ENCODE results near the gene PRRC2A. TPM values are rescaled to one million over a fixed set of nuclear protein-coding genes. Genes with fewer than 3 reads are reported as not detected.

The PRRC2A gene
- total RNA-seq, 1 experiment from 2014 or later: 123 TPM

DNA sequence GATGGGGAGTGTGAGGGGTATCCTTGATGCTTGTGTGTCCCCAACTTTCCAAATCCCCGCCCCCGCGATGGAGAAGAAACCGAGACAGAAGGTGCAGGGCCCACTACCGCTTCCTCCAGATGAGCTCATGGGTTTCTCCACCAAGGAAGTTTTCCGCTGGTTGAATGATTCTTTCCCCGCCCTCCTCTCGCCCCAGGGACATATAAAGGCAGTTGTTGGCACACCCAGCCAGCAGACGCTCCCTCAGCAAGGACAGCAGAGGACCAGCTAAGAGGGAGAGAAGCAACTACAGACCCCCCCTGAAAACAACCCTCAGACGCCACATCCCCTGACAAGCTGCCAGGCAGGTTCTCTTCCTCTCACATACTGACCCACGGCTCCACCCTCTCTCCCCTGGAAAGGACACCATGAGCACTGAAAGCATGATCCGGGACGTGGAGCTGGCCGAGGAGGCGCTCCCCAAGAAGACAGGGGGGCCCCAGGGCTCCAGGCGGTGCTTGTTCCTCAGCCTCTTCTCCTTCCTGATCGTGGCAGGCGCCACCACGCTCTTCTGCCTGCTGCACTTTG lies 45.1 kb upstream of the PRRC2A start, which contains the start of gene TNF:
TNF (plus strand) TSS at position 231 of the 567 bp plus-strand sequence; CDS start at position 408, 177 bp downstream.
- H3K4me3 ChIP-seq (ENCODE audit: low read length): no peak within 1 kb of the TSS
- no peak within 1 kb of the TSS for H3K9ac ChIP-seq (ENCODE audit: low read length)
- no peak within 1 kb of the TSS for H3K27ac ChIP-seq (ENCODE audit: low read length)
- CTCF ChIA-PET: no interaction called here
- TF ChIP-seq EZH2 (IDR thresholded peaks at IDR 0.05; ENCODE audit: low read length, unreplicated experiment) (no peak), EZH2phosphoT487 (IDR thresholded peaks at IDR 0.05; ENCODE audit: borderline replicate concordance, low read length) (no peak), CTCF (conservative IDR thresholded peaks at IDR 0.05; ENCODE audit: low read depth, low read length) (no peak)
- intact Hi-C loops (cut with micrococcal nuclease): no loop called here
- H3K4me1 ChIP-seq (ENCODE audit: insufficient read depth, low read length): 0 out of 2 replicates have a peak, but pooled peaks cover 8% of the 10 kb centered on the region
- H2AFZ ChIP-seq (ENCODE audit: low read length): no peak within 1 kb of the TSS
- BruUV-seq (replicated peaks): no TSS peak
- no peaks in the 10 kb centered on the region for H3K9me3 ChIP-seq (ENCODE audit: low read length)
- no peaks in the 10 kb centered on the region for H3K79me2 ChIP-seq (ENCODE audit: low read length)
- DNase-seq (no peak), ATAC-seq (no peak)
- H3K4me2 ChIP-seq (ENCODE audit: low read length): no peak within 1 kb of the TSS
- no peaks in the 10 kb centered on the region for H3F3A ChIP-seq (ENCODE audit: low read length, unreplicated experiment)
- no peaks in the 10 kb centered on the region for H4K20me1 ChIP-seq (ENCODE audit: low read length)
- H3K9me2 ChIP-seq (replicated peaks; ENCODE audit: low read length): no peaks in the 10 kb centered on the region
- POLR2A ChIA-PET (ENCODE audit: unreplicated experiment): no interaction called here
- no peaks in the 10 kb centered on the region for H3K36me3 ChIP-seq (ENCODE audit: low read depth, low read length)
- H3K27me3 ChIP-seq (ENCODE audit: low read length): no peaks in the 10 kb centered on the region

DNA sequence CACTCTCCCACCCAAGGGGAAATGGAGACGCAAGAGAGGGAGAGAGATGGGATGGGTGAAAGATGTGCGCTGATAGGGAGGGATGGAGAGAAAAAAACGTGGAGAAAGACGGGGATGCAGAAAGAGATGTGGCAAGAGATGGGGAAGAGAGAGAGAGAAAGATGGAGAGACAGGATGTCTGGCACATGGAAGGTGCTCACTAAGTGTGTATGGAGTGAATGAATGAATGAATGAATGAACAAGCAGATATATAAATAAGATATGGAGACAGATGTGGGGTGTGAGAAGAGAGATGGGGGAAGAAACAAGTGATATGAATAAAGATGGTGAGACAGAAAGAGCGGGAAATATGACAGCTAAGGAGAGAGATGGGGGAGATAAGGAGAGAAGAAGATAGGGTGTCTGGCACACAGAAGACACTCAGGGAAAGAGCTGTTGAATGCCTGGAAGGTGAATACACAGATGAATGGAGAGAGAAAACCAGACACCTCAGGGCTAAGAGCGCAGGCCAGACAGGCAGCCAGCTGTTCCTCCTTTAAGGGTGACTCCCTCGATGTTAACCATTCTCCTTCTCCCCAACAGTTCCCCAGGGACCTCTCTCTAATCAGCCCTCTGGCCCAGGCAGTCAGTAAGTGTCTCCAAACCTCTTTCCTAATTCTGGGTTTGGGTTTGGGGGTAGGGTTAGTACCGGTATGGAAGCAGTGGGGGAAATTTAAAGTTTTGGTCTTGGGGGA lies 44.4 kb upstream of the PRRC2A start:
- H2AFZ ChIP-seq (ENCODE audit: low read length): no peak overlapping the region
- H3F3A ChIP-seq (ENCODE audit: low read length, unreplicated experiment): no peaks in the 10 kb centered on the region
- H3K4me1 ChIP-seq (ENCODE audit: insufficient read depth, low read length): 0 out of 2 replicates have a peak, but pooled peaks cover 8% of the 10 kb centered on the region
- H3K27ac ChIP-seq (ENCODE audit: low read length): no peak overlapping the region
- intact Hi-C loops (cut with micrococcal nuclease): no loop called here
- no peak for ATAC-seq
- no peaks in the 10 kb centered on the region for H3K9me3 ChIP-seq (ENCODE audit: low read length)
- TF ChIP-seq CTCF (conservative IDR thresholded peaks at IDR 0.05; ENCODE audit: low read depth, low read length) (no peak), EZH2phosphoT487 (IDR thresholded peaks at IDR 0.05; ENCODE audit: borderline replicate concordance, low read length) (no peak), EZH2 (IDR thresholded peaks at IDR 0.05; ENCODE audit: low read length, unreplicated experiment) (no peak)
- H3K4me2 ChIP-seq (ENCODE audit: low read length): no peak overlapping the region
- H3K4me3 ChIP-seq (ENCODE audit: low read length): no peak overlapping the region
- H3K9me2 ChIP-seq (replicated peaks; ENCODE audit: low read length): no peaks in the 10 kb centered on the region
- H4K20me1 ChIP-seq (ENCODE audit: low read length): no peaks in the 10 kb centered on the region
- no peak for DNase-seq
- H3K27me3 ChIP-seq (ENCODE audit: low read length): no peaks in the 10 kb centered on the region
- no TSS peak for BruUV-seq (replicated peaks)
- H3K79me2 ChIP-seq (ENCODE audit: low read length): no peaks in the 10 kb centered on the region
- H3K9ac ChIP-seq (ENCODE audit: low read length): no peak overlapping the region
- no peaks in the 10 kb centered on the region for H3K36me3 ChIP-seq (ENCODE audit: low read depth, low read length)
- CTCF ChIA-PET: interaction anchor here (0.6 kb wide), 1 partner anchor 62 kb away, joined by 5 read pairs; no protein-coding TSS in a partner anchor
- POLR2A ChIA-PET (ENCODE audit: unreplicated experiment): no interaction called here

Data from PC-3 (cell line).